ENCODE results near the gene ELMOD2.

ELMOD2 gene

GRCh38 chr4:140581078-140581477, 57.1 kb downstream of the ELMOD2 start:
- Histone ChIP-seq H4K20me1 (ENCODE audit: insufficient read depth, low read length) (no peaks in the 10 kb centered on the region), H2AFZ (ENCODE audit: low read depth, low read length) (no peak overlapping the region), H3K4me3 (ENCODE audit: low read depth in 1 of 2, low read length in 2 of 2) (no peak overlapping the region), H3K9ac (ENCODE audit: low read depth, low read length) (no peak overlapping the region), H3K4me2 (ENCODE audit: insufficient read depth, low read length) (no peak overlapping the region), H3K4me1 (ENCODE audit: insufficient read depth, low read length) (no peaks in the 10 kb centered on the region), H3K36me3 (ENCODE audit: insufficient read depth, low read length) (no peaks in the 10 kb centered on the region), H3K79me2 (ENCODE audit: insufficient read depth, low read length) (no peaks in the 10 kb centered on the region), H3K9me3 (ENCODE audit: insufficient read depth, low read length, severe bottlenecking) (no peaks in the 10 kb centered on the region), H3K27ac (ENCODE audit: low read length) (no peak overlapping the region), H3K27me3 (ENCODE audit: insufficient read depth, low read length, poor library complexity) (no peaks in the 10 kb centered on the region)
- no peak for TF ChIP-seq EZH2 (IDR thresholded peaks at IDR 0.05; ENCODE audit: borderline replicate concordance, low read depth, low read length, severe bottlenecking)
- TF ChIP-seq CTCF (IDR thresholded peaks at IDR 0.05; ENCODE audit: borderline replicate concordance, extremely low read depth, low read length, poor library complexity, severe bottlenecking), result no peak
- DNase-seq (no peak), ATAC-seq (ENCODE audit: insufficient read depth, low read depth) (no peak)

DNA sequence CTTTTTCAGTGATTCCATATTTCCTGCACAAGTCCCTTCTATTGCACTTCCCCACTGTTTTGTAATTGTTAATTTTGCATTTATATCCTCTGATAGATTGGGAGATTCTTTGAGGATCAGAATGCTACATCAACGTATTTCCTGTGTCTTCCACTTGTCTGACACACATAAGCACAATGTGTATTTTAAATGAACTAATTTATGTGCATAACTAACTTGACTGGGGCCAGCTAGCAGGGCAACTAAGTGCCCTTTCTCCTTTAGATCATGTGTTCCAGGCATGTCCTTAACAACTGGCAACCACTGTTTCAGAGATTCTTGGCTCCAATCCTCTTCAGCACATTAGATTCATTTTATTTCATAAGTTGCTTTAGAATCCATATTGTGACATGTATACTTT, 60.5 kb downstream of the ELMOD2 start:
- Histone ChIP-seq H3K4me1 (ENCODE audit: insufficient read depth, low read length) (no peaks in the 10 kb centered on the region), H3K36me3 (ENCODE audit: insufficient read depth, low read length) (no peaks in the 10 kb centered on the region), H3K79me2 (ENCODE audit: insufficient read depth, low read length) (no peaks in the 10 kb centered on the region), H3K27me3 (ENCODE audit: insufficient read depth, low read length, poor library complexity) (peaks cover 2% of the 10 kb centered on the region), H3K9me3 (ENCODE audit: insufficient read depth, low read length, severe bottlenecking) (no peaks in the 10 kb centered on the region), H2AFZ (ENCODE audit: low read depth, low read length) (no peak overlapping the region), H3K27ac (ENCODE audit: low read length) (no peak overlapping the region), H3K4me3 (ENCODE audit: low read depth in 1 of 2, low read length in 2 of 2) (no peak overlapping the region), H3K9ac (ENCODE audit: low read depth, low read length) (no peak overlapping the region), H4K20me1 (ENCODE audit: insufficient read depth, low read length) (no peaks in the 10 kb centered on the region), H3K4me2 (ENCODE audit: insufficient read depth, low read length) (no peak overlapping the region)
- ATAC-seq (ENCODE audit: insufficient read depth, low read depth) (no peak), DNase-seq (no peak)
- TF ChIP-seq CTCF (IDR thresholded peaks at IDR 0.05; ENCODE audit: borderline replicate concordance, extremely low read depth, low read length, poor library complexity, severe bottlenecking) (no peak), EZH2 (IDR thresholded peaks at IDR 0.05; ENCODE audit: borderline replicate concordance, low read depth, low read length, severe bottlenecking) (no peak)

DNA sequence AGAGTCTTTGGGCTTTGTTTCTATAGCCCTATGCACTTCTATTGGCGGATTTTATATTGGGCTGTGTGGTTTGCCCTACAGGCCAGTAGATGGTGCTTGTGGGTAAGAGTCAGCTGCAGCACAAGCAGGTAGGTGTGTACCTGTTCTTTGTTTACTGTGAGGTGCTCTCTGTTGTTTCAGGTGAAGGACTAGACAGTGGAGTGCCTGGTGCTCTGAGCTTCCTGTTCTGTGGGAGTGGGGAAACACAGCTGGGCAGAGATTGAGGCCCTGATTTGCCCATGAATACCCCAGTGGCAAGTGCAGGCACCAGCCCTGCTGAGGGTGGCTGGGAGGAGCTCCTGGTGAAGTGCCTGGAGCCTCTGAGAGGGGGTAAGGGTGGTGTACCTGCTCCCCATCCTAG, 71.1 kb downstream of the ELMOD2 start:
- H2AFZ ChIP-seq (ENCODE audit: low read depth, low read length), result no peak overlapping the region
- no peaks in the 10 kb centered on the region for H4K20me1 ChIP-seq (ENCODE audit: insufficient read depth, low read length)
- ATAC-seq (ENCODE audit: insufficient read depth, low read depth) (no peak), DNase-seq (no peak)
- H3K4me2 ChIP-seq (ENCODE audit: insufficient read depth, low read length), result no peak overlapping the region
- H3K4me3 ChIP-seq (ENCODE audit: low read depth in 1 of 2, low read length in 2 of 2), result no peak overlapping the region
- H3K9me3 ChIP-seq (ENCODE audit: insufficient read depth, low read length, severe bottlenecking), result no peaks in the 10 kb centered on the region
- no peaks in the 10 kb centered on the region for H3K4me1 ChIP-seq (ENCODE audit: insufficient read depth, low read length)
- H3K79me2 ChIP-seq (ENCODE audit: insufficient read depth, low read length), result no peaks in the 10 kb centered on the region
- no peak overlapping the region for H3K27ac ChIP-seq (ENCODE audit: low read length)
- no peaks in the 10 kb centered on the region for H3K27me3 ChIP-seq (ENCODE audit: insufficient read depth, low read length, poor library complexity)
- H3K36me3 ChIP-seq (ENCODE audit: insufficient read depth, low read length), result no peaks in the 10 kb centered on the region
- no peak overlapping the region for H3K9ac ChIP-seq (ENCODE audit: low read depth, low read length)
- TF ChIP-seq EZH2 (IDR thresholded peaks at IDR 0.05; ENCODE audit: borderline replicate concordance, low read depth, low read length, severe bottlenecking) (no peak), CTCF (IDR thresholded peaks at IDR 0.05; ENCODE audit: borderline replicate concordance, extremely low read depth, low read length, poor library complexity, severe bottlenecking) (peak; percentile 44)

DNA sequence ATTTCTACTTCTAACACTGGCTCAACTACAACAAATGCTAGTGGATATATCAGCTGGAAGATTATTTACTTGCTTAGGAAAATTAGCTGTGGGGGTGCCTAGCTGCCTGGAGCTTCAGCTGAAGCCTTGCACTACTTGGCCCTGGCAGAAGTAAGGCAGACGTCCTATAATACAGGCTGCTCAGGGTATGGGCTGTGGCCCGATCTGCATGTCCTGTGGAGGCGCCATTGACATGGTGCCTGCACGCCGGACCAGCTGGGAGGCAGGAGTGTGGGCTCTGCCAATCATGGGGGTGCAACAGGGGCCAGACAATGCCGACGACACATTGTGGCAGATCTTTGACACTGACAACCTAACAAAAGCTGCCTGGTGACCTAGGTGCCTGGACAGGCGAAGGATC, 76.4 kb downstream of the ELMOD2 start:
- H3K36me3 ChIP-seq (ENCODE audit: insufficient read depth, low read length), result no peaks in the 10 kb centered on the region
- H3K9ac ChIP-seq (ENCODE audit: low read depth, low read length), result no peak overlapping the region
- TF ChIP-seq EZH2 (IDR thresholded peaks at IDR 0.05; ENCODE audit: borderline replicate concordance, low read depth, low read length, severe bottlenecking) (no peak), CTCF (IDR thresholded peaks at IDR 0.05; ENCODE audit: borderline replicate concordance, extremely low read depth, low read length, poor library complexity, severe bottlenecking) (no peak)
- no peaks in the 10 kb centered on the region for H4K20me1 ChIP-seq (ENCODE audit: insufficient read depth, low read length)
- no peaks in the 10 kb centered on the region for H3K9me3 ChIP-seq (ENCODE audit: insufficient read depth, low read length, severe bottlenecking)
- peaks cover 3% of the 10 kb centered on the region for H3K27me3 ChIP-seq (ENCODE audit: insufficient read depth, low read length, poor library complexity)
- H3K4me2 ChIP-seq (ENCODE audit: insufficient read depth, low read length), result no peak overlapping the region
- H2AFZ ChIP-seq (ENCODE audit: low read depth, low read length), result no peak overlapping the region
- H3K4me1 ChIP-seq (ENCODE audit: insufficient read depth, low read length), result no peaks in the 10 kb centered on the region
- no peak for ATAC-seq (ENCODE audit: insufficient read depth, low read depth)
- H3K79me2 ChIP-seq (ENCODE audit: insufficient read depth, low read length), result no peaks in the 10 kb centered on the region
- H3K4me3 ChIP-seq (ENCODE audit: low read depth in 1 of 2, low read length in 2 of 2), result no peak overlapping the region
- no peak for DNase-seq
- H3K27ac ChIP-seq (ENCODE audit: low read length), result no peak overlapping the region

Measured in DND-41 (cell line).